Measurements from ENCODE around the gene ARL11.

The ARL11 gene

DNA sequence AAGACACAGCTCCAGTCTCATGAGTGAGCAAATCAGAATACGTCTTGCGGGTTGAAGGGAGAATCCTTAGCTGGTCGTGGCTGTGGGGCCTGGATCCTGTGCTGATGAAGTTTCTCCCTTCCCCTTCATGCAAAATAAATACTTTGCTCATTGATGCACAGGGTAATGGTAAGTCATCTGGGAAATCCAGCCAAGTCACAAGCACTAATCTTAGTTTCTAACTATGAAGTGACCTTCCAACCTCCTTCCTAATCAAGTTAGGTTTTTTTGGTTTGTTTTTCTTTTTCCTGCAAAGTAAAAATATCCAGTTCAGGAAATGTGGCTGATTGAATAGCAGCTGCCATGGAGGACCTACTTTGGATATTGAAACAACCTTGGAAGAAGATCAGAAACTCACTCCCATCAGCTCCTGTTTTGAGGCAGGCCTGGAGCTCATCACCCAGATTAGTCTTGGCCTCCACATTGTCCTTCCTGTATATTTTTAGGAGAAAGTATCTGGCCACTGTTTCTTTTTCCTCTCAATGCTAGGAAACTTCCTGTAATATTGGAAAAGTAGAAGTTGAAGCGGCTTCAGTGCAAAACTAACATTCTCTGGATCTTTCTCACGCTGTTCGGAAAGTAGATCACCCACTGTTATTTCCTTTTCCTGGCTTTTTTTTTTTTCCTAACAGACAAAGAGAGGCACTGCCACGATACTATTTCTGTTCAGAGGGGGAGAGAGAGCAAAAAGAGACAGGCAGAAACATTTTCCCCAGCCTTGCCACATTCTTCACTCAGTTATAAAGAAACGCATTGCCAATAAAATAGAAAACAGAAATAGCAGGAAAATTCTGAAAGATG is 12.3 kb upstream of the ARL11 start:
- DNase-seq: no peak

DNA sequence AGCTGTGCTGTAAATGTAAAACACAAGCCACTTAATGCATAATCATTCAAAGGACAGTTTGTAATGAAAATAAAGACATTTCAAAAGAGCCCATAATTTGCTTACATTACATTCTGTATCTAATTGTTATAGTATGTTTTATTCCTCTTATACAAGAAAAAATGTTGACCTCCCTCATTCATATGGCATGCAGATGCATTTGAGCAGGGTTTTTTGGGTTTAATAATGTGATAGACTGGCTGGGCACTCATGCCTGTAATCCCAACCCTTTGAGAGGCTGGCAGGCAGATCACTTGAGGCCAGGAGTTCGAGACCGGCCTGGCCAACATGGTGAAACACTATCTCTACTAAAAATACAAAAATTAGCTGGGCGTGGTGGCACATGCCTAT is 11.6 kb upstream of the ARL11 start:
- no peak for DNase-seq

DNA sequence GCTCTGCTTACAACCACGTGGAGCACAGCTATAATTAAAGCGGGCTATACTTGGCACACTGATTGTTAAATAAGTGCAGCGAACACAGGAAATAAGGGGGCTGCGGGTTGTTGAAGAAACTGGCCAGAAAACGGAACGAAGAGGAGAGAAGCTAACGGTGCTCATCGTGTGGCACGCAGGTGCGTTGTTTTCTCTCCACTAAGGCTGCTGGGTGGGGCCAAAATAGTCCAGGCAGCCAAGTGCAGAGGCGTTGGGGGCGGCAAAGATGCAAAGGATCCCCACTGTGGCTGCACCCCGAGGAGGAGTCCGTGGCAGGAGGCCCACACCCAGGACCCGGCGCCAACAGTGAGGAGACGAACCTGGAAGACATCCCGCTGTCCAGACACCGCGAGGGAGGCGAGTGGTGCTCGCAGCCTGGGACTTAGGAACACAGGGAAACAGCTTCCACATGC is 8.1 kb upstream of the ARL11 start:
- no peak for DNase-seq

DNA sequence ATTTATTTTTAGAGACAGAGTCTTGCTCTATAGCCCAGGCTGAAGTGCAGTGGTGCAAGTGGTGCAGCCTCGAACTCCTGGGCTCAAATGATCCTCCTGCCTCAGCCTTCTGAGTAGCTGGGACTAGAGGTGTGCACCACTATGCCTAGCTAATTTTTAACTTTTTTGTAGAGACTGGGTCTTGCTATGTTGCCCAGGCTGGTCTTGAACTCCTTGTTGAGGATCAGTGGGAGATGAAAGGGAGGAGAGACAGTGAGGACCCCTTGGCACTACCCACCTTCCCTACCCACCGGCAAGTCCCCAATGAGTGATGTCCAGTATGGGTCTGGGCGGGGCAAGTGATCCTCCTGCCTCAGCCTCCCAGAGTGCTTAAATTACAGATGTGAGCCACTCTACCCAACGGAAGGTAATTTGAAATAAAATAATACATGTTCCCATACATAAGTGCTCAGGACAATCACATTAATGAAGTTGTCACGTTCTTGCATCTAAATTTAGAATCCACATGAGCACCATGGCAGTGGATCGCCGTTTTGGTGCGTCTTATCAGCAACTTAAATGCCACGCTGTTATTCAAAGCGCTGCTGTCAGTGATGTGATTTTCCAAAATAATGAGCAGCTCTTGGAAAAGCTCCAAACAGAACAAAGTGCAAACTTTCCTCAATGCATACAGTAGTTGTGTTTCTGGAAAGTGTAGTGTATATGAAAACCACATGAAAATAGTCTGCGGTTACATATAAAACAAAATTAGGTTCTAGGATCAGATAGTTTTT is 5.9 kb upstream of the ARL11 start:
- no peak for DNase-seq

DNA sequence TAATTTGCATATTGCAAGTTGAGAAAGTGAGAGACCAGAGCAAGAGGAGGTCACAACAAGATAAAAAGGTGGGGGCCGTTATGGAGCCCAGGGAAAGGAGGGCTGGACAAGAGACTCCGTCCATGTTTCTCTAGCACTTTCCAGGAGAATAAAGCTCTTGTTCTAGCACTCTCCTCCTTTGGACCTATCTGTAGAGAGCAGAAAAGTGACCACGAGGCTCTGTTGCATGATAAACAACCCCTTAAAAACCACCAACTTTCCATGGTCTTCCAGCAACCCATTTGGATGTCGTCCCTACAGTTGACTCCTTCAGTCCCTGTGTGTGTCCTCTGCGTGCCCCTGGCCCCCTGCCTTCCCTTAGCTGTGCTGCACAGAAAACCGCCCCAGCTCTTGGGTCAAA is 4.1 kb upstream of the ARL11 start:
- no peak for DNase-seq

DNA sequence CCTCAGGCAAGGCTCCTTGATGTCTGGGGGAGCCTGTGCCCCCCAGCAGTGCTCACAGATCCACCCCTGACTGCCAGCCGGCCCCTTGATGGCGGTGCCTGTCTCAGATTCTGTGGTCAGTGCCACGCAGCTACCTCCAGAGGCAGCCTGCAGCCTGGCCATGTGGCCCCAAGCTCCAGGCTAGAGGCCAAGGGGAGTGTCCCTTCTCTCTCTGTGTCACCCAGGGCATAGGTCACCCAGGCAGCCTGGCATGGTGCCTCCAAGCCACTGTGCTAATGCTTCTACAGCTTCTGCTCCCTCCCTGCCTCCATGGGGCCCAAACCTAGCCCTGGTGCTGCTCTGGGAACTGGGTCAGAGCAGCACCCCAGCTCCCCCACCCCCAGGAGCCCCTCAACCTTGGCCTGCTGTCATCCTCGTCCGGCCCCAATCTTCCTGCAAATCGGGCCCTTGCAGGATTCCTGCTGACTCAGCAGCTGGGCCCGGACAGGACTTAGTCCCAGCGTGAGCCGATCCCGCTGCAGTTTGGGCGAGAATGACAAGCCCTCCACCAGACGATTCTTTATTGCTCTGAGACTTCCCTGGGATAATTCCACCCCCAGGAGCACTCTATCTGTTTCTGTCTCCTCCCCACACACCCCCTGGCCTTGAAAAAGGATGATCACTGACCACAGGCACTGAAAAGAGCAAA is 2.8 kb upstream of the ARL11 start:
- DNase-seq: no peak

DNA sequence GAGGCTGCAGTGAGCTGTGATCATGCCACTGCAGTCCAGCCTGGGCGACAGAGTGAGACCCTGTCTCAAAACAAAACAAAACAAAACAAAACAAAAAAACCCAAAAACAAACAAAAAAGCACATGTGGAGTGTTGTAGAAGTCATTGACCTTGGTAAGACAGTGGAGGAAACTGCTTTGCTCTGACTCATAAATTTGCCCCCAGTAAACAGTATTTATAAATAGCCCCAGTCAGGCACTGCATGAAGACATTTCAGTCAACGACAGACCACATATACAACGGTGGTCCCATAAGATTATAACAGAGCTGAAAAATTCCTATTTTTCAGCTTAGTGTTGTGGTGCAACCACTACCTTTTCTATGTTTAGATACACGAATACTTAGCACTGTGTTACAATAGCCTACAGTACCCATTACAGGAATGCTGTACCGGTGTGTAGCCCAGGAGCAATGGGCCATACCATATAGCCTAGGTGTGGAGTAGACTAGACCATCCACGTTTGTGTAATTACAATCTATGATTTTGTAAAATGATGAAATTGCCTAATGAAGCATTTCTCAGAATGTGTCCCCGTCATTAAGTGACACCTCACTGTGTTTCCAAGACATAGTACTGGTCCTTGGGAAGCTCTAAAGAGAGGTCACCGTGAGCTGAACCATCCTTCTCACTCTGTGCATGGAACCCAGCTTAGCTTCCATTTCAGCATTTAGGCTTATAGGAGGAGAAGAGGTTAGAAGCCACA is 1.1 kb downstream of the ARL11 start:
- no peak for DNase-seq

DNA sequence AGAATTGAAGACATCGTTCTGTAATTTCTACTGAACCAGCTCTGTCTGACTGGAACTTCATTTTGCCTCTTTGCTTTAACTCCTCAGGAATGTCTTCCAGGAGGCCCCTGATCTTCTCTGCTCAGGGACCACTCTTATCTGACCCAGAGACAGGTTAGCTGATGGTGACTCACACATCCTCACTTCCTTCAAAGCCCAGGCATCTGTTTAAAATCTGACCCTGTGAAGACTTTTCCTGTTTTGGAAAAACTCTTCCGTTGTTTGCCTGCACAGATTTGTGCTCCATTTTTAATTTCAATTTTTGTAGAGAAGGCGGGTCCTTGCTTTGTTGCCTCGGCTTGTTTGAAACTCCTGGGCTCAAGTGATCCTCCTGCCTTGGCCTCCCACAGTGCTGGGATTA is 1.6 kb downstream of the ARL11 start:
- DNase-seq: no peak

DNA sequence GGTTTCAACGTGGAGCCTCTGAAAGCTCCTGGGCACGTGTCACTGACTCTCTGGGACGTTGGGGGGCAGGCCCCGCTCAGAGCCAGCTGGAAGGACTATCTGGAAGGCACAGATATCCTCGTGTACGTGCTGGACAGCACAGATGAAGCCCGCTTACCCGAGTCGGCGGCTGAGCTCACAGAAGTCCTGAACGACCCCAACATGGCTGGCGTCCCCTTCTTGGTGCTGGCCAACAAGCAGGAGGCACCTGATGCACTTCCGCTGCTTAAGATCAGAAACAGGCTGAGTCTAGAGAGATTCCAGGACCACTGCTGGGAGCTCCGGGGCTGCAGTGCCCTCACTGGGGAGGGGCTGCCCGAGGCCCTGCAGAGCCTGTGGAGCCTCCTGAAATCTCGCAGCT is 2.3 kb downstream of the ARL11 start:
- DNase-seq: no peak

DNA sequence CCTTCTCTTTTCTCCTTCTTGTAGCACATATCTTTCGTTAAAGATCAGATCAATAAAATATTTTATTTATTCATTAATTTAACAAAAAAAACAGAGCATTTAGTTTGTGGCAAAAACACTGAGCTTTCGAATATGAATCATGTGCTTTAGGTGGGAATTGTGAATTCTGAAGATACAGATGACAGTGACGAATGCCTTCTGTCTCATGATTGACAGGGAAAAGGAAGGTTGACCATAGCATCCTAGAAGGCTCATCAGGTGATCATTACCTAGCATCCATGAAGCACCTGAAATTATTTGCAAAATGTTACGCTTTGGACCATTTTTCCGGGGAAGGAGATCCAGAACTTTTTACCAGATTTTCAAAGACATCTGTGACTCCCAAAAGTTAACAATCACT is 3.8 kb downstream of the ARL11 start:
- DNase-seq: no peak

DNA sequence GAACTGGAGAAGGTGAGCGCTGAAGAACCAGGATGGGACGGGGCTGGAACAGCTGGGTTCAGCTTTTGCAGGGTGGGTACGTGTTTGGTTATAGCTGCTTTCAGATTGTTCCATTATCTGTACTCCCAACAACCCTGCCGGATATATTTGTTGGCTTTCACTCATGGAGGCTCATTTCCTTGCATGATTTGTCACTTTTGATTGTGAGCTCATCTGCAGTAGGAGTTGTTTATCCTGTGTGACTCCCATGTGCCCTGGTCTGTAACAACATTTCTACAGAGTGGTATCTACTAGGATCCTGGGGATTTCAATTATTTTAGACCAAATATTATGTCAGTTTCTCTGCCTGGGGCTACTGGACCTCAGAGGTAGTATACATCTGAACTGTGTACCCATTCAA is 5.4 kb downstream of the ARL11 start:
- no peak for DNase-seq

DNA sequence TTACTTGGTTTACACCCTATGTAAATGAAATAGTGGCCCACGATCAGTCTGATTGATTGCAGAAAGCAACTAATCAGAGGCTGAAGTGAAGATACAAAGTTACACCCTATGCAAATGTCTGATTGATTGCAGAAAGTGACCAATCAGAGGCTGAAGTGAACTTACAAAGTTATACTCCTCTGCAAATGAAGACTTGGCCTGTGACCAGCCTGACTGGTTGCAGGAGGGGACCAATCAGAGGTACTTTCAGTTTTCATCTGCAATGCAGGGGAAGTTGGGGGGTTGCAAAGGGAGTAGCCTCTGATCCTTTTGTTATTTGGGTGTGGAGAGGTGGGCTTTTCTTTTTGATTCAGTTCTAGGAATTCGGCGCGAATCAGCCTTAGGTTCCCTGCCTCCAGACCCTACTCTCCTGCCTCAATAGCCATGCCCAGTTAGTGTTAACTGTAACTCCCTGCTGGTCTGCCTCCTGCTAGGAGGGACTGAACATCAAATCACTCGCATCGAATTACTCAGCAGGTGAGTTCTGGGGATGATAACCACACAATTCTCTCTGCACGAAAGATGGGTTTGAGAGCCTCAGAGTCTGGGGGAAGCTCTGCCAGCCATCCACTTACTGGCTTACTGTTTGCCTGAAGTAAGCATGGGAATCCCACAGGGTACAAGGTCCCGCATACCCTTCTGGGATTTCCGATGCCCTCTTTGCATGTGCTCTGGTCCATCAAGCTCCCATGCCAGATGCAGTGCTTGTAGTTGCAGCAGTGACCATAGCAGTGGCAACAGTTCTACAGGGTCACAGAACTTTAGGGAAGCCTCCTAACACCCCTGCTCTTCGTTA is 7.5 kb downstream of the ARL11 start:
- no peak for DNase-seq

DNA sequence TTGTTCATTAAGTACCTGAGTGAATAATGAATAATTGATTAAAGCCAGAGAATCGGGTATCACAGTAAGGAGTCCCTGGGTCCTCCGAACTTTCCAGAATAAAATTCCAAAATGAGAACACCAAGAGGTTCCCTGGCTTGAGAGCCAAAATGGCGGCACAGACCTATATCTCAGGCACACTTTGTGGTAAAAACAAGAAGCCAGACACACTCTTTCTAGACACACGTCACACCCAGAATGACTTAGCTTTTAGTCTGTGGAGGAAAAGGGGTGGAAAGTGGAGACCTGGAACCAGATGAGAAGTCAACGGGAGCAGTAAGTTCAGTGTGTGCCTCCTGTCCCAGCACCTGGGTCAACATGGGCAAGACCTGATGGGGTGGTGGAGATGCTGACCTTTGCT is 8.4 kb downstream of the ARL11 start:
- DNase-seq: no peak

DNA sequence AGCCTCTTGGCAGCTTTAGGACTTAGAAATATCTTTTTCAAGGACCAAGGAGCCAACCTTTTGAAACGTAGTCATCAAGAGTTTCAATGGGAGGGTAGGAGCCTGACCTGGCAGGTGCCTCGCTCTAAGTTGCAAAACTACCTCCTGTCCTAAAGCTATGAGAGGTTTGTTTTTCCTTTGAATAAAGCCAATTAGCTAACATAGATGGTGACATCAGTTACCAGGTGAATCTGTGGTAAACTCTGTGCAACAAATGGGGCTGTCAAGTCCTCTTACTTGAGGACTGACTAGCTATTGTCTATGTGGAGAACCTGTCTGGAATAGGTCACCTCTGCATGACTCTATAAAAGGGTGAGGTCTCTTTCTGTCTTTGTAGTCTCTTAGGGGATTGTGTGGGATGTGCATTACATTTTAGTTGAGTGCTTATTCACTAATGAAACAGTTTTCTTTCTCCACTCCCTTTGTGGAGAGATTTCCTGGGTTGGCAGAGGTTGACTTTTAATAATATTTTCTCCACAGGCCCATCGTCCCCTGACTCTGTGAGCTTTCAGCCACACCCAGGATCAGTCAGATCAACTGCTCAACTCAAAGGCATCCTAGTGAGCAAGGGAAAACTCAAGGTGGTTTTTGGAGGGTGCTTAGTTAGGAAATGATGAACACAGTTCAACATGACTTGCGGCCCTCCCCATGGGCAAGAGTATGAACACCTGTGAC is 9.9 kb downstream of the ARL11 start:
- DNase-seq: no peak

DNA sequence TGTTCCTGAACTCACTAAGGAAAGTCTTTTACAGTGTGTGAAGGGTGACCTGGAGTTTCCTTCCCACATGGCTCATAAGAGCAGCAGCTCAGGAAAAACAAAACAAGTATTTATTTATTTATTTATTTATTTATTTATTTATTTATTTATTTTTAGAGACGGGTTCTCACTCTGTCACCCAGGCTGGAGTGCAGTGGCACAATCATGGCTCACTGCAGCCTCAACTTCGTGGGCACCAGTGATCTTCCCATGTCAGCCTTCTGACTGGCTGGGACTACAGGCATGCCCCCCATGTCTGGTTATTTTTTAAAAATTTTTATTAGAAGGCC is 10.4 kb downstream of the ARL11 start:
- DNase-seq: no peak

DNA sequence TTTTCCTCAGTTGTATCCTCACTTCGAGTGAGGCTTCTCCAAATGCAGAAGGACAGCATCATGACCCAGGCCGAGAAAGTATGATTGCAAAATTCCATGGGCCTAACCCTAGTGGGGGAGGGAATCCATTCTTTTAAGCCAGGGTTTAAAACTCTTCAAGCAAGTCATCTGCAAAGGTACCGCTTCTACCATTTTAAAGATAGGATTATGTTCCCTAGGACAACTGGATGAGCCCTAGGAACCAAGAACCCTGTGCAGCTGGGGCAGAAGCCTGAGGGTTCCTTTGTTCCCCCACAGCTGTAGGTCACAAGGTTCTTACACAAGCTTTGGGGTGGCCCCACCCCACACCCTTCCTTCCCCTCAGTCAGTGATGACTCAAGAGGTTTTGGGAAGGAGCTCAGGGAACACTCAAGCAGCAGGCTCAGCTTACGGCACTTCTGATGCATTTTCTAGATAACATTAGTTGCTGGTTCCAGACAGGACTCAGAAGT is 13.5 kb downstream of the ARL11 start:
- no peak for DNase-seq

DNA sequence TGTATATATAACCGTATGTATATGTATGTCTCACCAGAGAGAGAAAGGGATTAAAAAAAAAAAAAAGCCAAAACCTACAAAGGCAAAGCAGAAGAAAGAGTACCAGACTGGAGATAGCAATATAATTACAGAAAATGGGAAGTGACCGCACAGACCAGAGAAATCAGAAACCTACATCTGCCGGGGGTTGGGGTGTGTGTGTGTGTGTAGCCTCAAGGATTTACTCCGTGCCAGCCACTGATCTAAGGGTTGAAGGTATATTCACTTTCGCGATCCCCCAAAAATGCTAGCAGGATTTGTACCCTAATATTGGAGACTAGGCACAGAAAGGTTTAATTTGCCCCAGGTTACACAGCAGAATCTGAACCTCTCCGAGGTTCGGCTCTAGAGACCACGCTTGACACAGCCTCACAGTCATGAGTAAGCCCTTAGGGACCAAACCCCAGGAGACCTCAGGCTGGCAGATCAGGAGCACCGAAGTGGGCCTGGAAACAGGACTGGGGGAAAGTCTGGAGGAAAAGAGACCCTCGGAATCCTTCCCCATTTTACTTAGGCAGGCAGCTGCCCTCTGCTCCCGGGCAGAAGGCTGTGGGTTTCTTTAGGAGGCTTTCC is 14.8 kb downstream of the ARL11 start:
- no peak for DNase-seq

DNA sequence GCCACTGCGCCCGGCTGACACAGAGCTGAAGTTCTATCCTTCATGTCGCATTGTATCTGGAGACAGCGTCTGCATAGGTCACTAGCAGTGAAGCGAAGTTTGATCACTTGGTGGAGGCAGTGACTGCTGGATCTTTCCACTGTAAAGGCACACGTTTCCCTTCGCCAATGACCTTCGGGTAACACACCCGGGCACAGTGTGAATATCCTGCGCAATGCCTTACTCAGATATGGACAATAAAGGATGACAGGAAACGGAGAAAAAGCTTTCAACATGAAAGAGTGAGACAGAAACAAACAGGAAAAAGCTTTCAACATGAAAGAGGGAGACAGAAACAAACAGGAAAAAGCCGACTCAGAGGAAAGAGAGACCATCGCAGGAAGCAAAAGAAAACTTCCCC is 17.1 kb downstream of the ARL11 start:
- DNase-seq: no peak

DNA sequence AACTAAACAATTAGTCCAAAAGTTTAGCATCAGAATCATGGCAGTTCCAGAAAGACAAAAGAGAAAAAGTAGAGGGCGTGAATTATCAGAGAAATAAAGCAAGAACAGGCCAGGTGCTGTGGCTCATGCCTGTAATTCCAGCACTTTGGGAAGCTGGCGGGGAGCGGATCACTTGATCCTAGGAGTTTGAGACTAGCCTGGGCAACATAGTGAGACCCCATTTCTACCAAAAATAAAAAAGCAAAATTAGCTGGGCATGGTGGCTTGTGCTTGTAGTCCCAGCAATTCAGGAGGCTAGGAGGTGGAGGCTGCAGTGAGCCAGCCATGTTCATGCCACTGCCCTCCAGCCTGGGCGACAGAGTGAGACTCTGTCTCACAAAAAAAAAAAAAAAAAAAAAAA is 18.4 kb downstream of the ARL11 start:
- no peak for DNase-seq

DNA sequence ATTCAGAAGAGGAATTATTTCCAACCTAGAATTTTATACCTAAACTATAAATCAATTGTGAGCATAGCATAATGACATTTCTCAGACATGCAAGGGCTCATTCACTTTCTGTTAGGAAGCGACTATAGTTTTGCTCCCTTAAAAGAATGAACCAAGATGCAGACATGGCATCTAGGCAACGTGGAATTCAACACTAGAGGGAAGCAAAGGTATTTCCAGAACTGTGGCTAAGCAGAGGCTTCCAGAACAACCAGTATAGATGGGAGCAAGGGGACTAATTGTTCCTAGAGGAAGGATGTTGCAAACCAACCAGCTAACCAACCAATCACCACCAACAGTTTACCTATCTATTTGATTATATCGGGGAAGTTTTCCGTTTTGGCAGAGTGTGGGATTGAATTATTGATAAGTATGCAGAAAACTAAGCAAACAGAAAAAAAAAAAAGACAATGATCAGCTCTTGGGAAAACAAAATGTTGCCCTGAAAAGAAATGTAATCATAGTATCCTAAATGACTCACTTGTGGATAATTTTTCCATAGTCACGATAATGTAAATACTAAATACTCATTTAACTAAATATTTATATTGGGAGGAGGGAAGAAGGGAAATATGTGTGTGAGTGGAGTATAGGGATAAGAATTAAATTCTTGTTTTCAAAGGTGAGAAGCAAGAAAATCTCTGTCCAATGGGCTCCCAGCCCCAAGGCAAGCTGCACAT is 21.1 kb downstream of the ARL11 start:
- no peak for DNase-seq
